Trophoblast cell (in vitro differentiated cells and primary cell): Measurements from ENCODE around the gene APLP2.

Experiments
- DNase-seq, 2 donors: peaks; one replicate each; pipeline ENCODE4 v3.0.0-alpha.2; 2016
- H2AFZ ChIP-seq: 2 replicates; pipeline ENCODE4 v1.6.1; 2013; ENCODE audit warnings: low read length, moderate library complexity, mild to moderate bottlenecking; ENCODE audit not compliant: insufficient read depth, poor library complexity
- H2AK5ac ChIP-seq: 2 replicates; pipeline ENCODE4 v1.6.1; 2013; ENCODE audit warnings: mild to moderate bottlenecking, low read length
- H2BK120ac ChIP-seq: 2 replicates; pipeline ENCODE4 v1.6.1; 2013; ENCODE audit warnings: low read length, mild to moderate bottlenecking, moderate library complexity; ENCODE audit not compliant: insufficient read depth, poor library complexity
- H2BK12ac ChIP-seq: 2 replicates; pipeline ENCODE4 v1.6.1; 2013; ENCODE audit warnings: mild to moderate bottlenecking, low read length, moderate library complexity
- H2BK5ac ChIP-seq: 2 replicates; pipeline ENCODE4 v1.6.1; 2013; ENCODE audit warnings: low read length, low read depth, moderate library complexity, mild to moderate bottlenecking; ENCODE audit not compliant: poor library complexity
- H3K14ac ChIP-seq: 2 replicates; pipeline ENCODE4 v1.6.1; 2013; ENCODE audit warnings: mild to moderate bottlenecking, low read length
- H3K18ac ChIP-seq: 2 replicates; pipeline ENCODE4 v1.6.1; 2013; ENCODE audit warnings: mild to moderate bottlenecking, low read length
- H3K23ac ChIP-seq: 2 replicates; pipeline ENCODE4 v1.6.1; 2013; ENCODE audit warnings: low read length
- H3K27ac ChIP-seq: 2 replicates; pipeline ENCODE4 v1.5.1; 2013; ENCODE audit warnings: low read depth, mild to moderate bottlenecking, inconsistent platforms, low read length, moderate library complexity
- H3K27me3 ChIP-seq: 2 replicates; pipeline ENCODE4 v1.6.1; 2013; ENCODE audit warnings: inconsistent platforms, mild to moderate bottlenecking, low read length, moderate library complexity; ENCODE audit not compliant: insufficient read depth
- H3K36me3 ChIP-seq, 2 experiments: 1 replicate in 1 of 2; 2 replicates in 1 of 2; pipeline ENCODE4 v1.6.1; 2013; ENCODE audit warnings: low read length in 2 of 2, mild to moderate bottlenecking in 2 of 2, moderate library complexity in 1 of 2; ENCODE audit not compliant: insufficient read depth in 2 of 2, control insufficient read depth in 1 of 2
- H3K4ac ChIP-seq: 2 replicates; pipeline ENCODE4 v1.6.1; 2013; ENCODE audit warnings: low read depth, mild to moderate bottlenecking, low read length, moderate library complexity
- H3K4me1 ChIP-seq, 2 experiments: 1 replicate in 1 of 2; 2 replicates in 1 of 2; pipeline ENCODE4 v1.6.1; 2013; ENCODE audit warnings: low read length in 2 of 2, mild to moderate bottlenecking in 2 of 2, moderate library complexity in 1 of 2; ENCODE audit not compliant: insufficient read depth in 2 of 2, control insufficient read depth in 1 of 2
- H3K4me2 ChIP-seq: 2 replicates; pipeline ENCODE4 v1.6.1; 2013; ENCODE audit warnings: inconsistent platforms, mild to moderate bottlenecking, low read length, moderate library complexity
- H3K4me3 ChIP-seq: 2 replicates; pipeline ENCODE4 v1.5.1; 2013; ENCODE audit warnings: mild to moderate bottlenecking, low read depth, low read length, inconsistent platforms
- H3K79me1 ChIP-seq: one replicate; pipeline ENCODE4 v1.6.1; 2013; ENCODE audit warnings: low read length
- H3K79me2 ChIP-seq: 2 replicates; pipeline ENCODE4 v1.6.1; 2013; ENCODE audit warnings: low read length, mild to moderate bottlenecking; ENCODE audit not compliant: control insufficient read depth, insufficient read depth, poor library complexity
- H3K9ac ChIP-seq: 2 replicates; pipeline ENCODE4 v1.6.1; 2013; ENCODE audit warnings: mild to moderate bottlenecking, low read length
- H3K9me3 ChIP-seq: 2 replicates; pipeline ENCODE4 v1.6.1; 2013; ENCODE audit warnings: low read depth, mild to moderate bottlenecking, control low read depth, inconsistent platforms, low read length; ENCODE audit not compliant: insufficient read depth
- H4K12ac ChIP-seq: 2 replicates; pipeline ENCODE4 v1.6.1; 2013; ENCODE audit warnings: low read depth, mild to moderate bottlenecking, low read length, moderate library complexity
- H4K8ac ChIP-seq: 2 replicates; pipeline ENCODE4 v1.6.1; 2013; ENCODE audit warnings: low read depth, mild to moderate bottlenecking, low read length, moderate library complexity
- H4K91ac ChIP-seq: one replicate; pipeline ENCODE4 v1.6.1; 2013; ENCODE audit warnings: low read depth, mild to moderate bottlenecking, low read length, moderate library complexity
- WGBS: extraction: QIAGEN DNeasy Blood & Tissue Kit; methylation state at CpG from one replicate; pipeline ENCODE4 v1.1.7; 2013; ENCODE audit warnings: missing lambda C conversion rate; ENCODE audit not compliant: insufficient read length, insufficient coverage; ENCODE audit errors: extremely low coverage; 5-methylcytosine and 5-hydroxymethylcytosine counted together

Gene APLP2

GRCh38 chr11:130043575-130043974, 26.1 kb upstream of the APLP2 start:
- H2AFZ ChIP-seq: no peak overlapping the region
- no peak overlapping the region for H4K12ac ChIP-seq
- H4K91ac ChIP-seq: no peak overlapping the region
- peak in 1 of 2 donors; percentile 25 for DNase-seq
- H3K9me3 ChIP-seq: peaks cover 4% of the 10 kb centered on the region
- no peak overlapping the region for H2BK12ac ChIP-seq
- H3K27me3 ChIP-seq: no peaks in the 10 kb centered on the region
- peaks cover 0 to 9% of the 10 kb centered on the region in 2 experiments for H3K4me1 ChIP-seq
- no peaks in the 10 kb centered on the region for H3K79me1 ChIP-seq
- H3K27ac ChIP-seq: no peak overlapping the region
- H3K9ac ChIP-seq: no peak overlapping the region
- no peak overlapping the region for H3K4ac ChIP-seq
- H3K4me3 ChIP-seq: no peak overlapping the region
- no peak overlapping the region for H2BK120ac ChIP-seq
- WGBS: no CpG with 5 or more reads among the region's 5 CpGs
- no peak overlapping the region for H3K23ac ChIP-seq
- no peak overlapping the region for H2AK5ac ChIP-seq
- no peaks in the 10 kb centered on the region for H3K79me2 ChIP-seq
- H3K14ac ChIP-seq: no peak overlapping the region
- H2BK5ac ChIP-seq: no peak overlapping the region
- peaks cover 0 to 4% of the 10 kb centered on the region in 2 experiments for H3K36me3 ChIP-seq
- no peak overlapping the region for H4K8ac ChIP-seq
- H3K18ac ChIP-seq: no peak overlapping the region
- no peak overlapping the region for H3K4me2 ChIP-seq

- no peak overlapping the region for H3K14ac ChIP-seq
- H3K23ac ChIP-seq: no peak overlapping the region
- H4K8ac ChIP-seq: no peak overlapping the region
- WGBS: no CpG with 5 or more reads among the region's 1 CpG
- H4K12ac ChIP-seq: no peak overlapping the region
- no peak overlapping the region for H2BK5ac ChIP-seq
- H3K4me3 ChIP-seq: no peak overlapping the region
- peaks cover 0 to 4% of the 10 kb centered on the region in 2 experiments for H3K36me3 ChIP-seq
- H2BK12ac ChIP-seq: no peak overlapping the region
- H2BK120ac ChIP-seq: no peak overlapping the region
- H3K9me3 ChIP-seq: peaks cover 4% of the 10 kb centered on the region
- H3K18ac ChIP-seq: no peak overlapping the region
- no peak overlapping the region for H2AFZ ChIP-seq
- no peak overlapping the region for H3K9ac ChIP-seq
- no peak overlapping the region for H3K27ac ChIP-seq
- no peak overlapping the region for H2AK5ac ChIP-seq
- H3K79me2 ChIP-seq: no peaks in the 10 kb centered on the region
- no peak overlapping the region for H3K4me2 ChIP-seq
- DNase-seq: no peak
- H3K4ac ChIP-seq: no peak overlapping the region
- H3K27me3 ChIP-seq: no peaks in the 10 kb centered on the region
- peaks cover 0 to 6% of the 10 kb centered on the region in 2 experiments for H3K4me1 ChIP-seq
- H4K91ac ChIP-seq: no peak overlapping the region
- no peaks in the 10 kb centered on the region for H3K79me1 ChIP-seq
Measured at GRCh38 chr11:130047141-130047540, 22.6 kb upstream of the APLP2 start.

- Histone ChIP-seq H3K14ac (no peak overlapping the region), H3K79me2 (no peaks in the 10 kb centered on the region), H3K23ac (no peak overlapping the region), H3K4me3 (no peak overlapping the region), H3K79me1 (no peaks in the 10 kb centered on the region), H3K9me3 (peaks cover 2% of the 10 kb centered on the region), H2AK5ac (no peak overlapping the region), H2BK5ac (no peak overlapping the region), H4K8ac (no peak overlapping the region), H3K18ac (no peak overlapping the region), H4K91ac (no peak overlapping the region), H3K4me2 (no peak overlapping the region), H2AFZ (no peak overlapping the region), H2BK120ac (no peak overlapping the region), H3K27ac (no peak overlapping the region), H3K4ac (no peak overlapping the region), H3K27me3 (no peaks in the 10 kb centered on the region), H3K4me1 (no peaks in the 10 kb centered on the region), H3K36me3 (peaks cover 0 to 4% of the 10 kb centered on the region in 2 experiments), H4K12ac (no peak overlapping the region), H2BK12ac (no peak overlapping the region), H3K9ac (no peak overlapping the region)
- WGBS: no CpG with 5 or more reads among the region's 1 CpG
- no peak for DNase-seq
Measured at GRCh38 chr11:130049328-130049771, 20.3 kb upstream of the APLP2 start.

GRCh38 chr11:130050257-130050656, 19.4 kb upstream of the APLP2 start:
- WGBS: no CpG with 5 or more reads among the region's 2 CpGs

More at GRCh38 chr11:130050257-130050656, 19.4 kb upstream of the APLP2 start:
- Histone ChIP-seq H3K36me3 (peaks cover 0 to 2% of the 10 kb centered on the region in 2 experiments), H3K18ac (no peak overlapping the region), H2AFZ (no peak overlapping the region), H3K4me1 (no peaks in the 10 kb centered on the region), H3K27ac (no peak overlapping the region), H3K4me3 (no peak overlapping the region), H2BK5ac (no peak overlapping the region), H3K23ac (no peak overlapping the region), H2BK12ac (no peak overlapping the region), H3K4me2 (no peak overlapping the region), H2AK5ac (no peak overlapping the region), H3K27me3 (no peaks in the 10 kb centered on the region), H3K14ac (no peak overlapping the region), H4K12ac (no peak overlapping the region), H3K9ac (no peak overlapping the region), H2BK120ac (no peak overlapping the region), H3K79me1 (no peaks in the 10 kb centered on the region), H4K91ac (no peak overlapping the region), H3K9me3 (no peaks in the 10 kb centered on the region), H3K79me2 (no peaks in the 10 kb centered on the region), H3K4ac (no peak overlapping the region), H4K8ac (no peak overlapping the region)
- peak in 1 of 2 donors; percentile 34 for DNase-seq
